ENCODE results near the gene ZDHHC14.
"Not testable (repeated sequence)": the region's sequence is repeated elsewhere in the genome, so short reads cannot be mapped to it uniquely, and the experiment has no call there.

Gene ZDHHC14

GRCh38 chr6:157405986-157406385, 25.0 kb downstream of the ZDHHC14 start:
- no peak for DNase-seq (ENCODE audit: low read depth, low spot score)

- DNase-seq (ENCODE audit: low read depth, low spot score) = no peak
Observed at GRCh38 chr6:157406661-157407060, 25.7 kb downstream of the ZDHHC14 start.

- DNase-seq (ENCODE audit: low read depth, low spot score) = no peak
Observed at GRCh38 chr6:157407646-157408045, 26.7 kb downstream of the ZDHHC14 start.

- DNase-seq (ENCODE audit: low read depth, low spot score) = not testable (repeated sequence)
Observed at GRCh38 chr6:157408427-157408826, 27.4 kb downstream of the ZDHHC14 start.

- DNase-seq (ENCODE audit: low read depth, low spot score) = no peak
Observed at GRCh38 chr6:157410045-157410444, 29.1 kb downstream of the ZDHHC14 start.

GRCh38 chr6:157411368-157411767, 30.4 kb downstream of the ZDHHC14 start:
- DNase-seq (ENCODE audit: low read depth, low spot score) = no peak

- DNase-seq (ENCODE audit: low read depth, low spot score) = no peak
Observed at GRCh38 chr6:157412791-157413190, 31.8 kb downstream of the ZDHHC14 start.

- no peak for DNase-seq (ENCODE audit: low read depth, low spot score)
Observed at GRCh38 chr6:157420497-157420896, 39.5 kb downstream of the ZDHHC14 start.

GRCh38 chr6:157424491-157425020, 43.6 kb downstream of the ZDHHC14 start:
- DNase-seq (ENCODE audit: low read depth, low spot score) = no peak

- no peak for DNase-seq (ENCODE audit: low read depth, low spot score)
Observed at GRCh38 chr6:157427969-157428368, 47.0 kb downstream of the ZDHHC14 start.

GRCh38 chr6:157428427-157429202, 47.6 kb downstream of the ZDHHC14 start:
- no peak for DNase-seq (ENCODE audit: low read depth, low spot score)

GRCh38 chr6:157429248-157429647, 48.3 kb downstream of the ZDHHC14 start:
- no peak for DNase-seq (ENCODE audit: low read depth, low spot score)

GRCh38 chr6:157430834-157431233, 49.8 kb downstream of the ZDHHC14 start:
- no peak for DNase-seq (ENCODE audit: low read depth, low spot score)

GRCh38 chr6:157432231-157432891, 51.4 kb downstream of the ZDHHC14 start:
- no peak for DNase-seq (ENCODE audit: low read depth, low spot score)

GRCh38 chr6:157432892-157433265, 51.9 kb downstream of the ZDHHC14 start:
- no peak for DNase-seq (ENCODE audit: low read depth, low spot score)

GRCh38 chr6:157433678-157434081, 52.7 kb downstream of the ZDHHC14 start:
- DNase-seq (ENCODE audit: low read depth, low spot score) = no peak

- DNase-seq (ENCODE audit: low read depth, low spot score) = no peak
Observed at GRCh38 chr6:157434349-157435033, 53.5 kb downstream of the ZDHHC14 start.

GRCh38 chr6:157436219-157436943, 55.4 kb downstream of the ZDHHC14 start:
- no peak for DNase-seq (ENCODE audit: low read depth, low spot score)

GRCh38 chr6:157436944-157437336, 56.0 kb downstream of the ZDHHC14 start:
- DNase-seq (ENCODE audit: low read depth, low spot score) = no peak

- DNase-seq (ENCODE audit: low read depth, low spot score) = no peak
Observed at GRCh38 chr6:157438611-157439111, 57.7 kb downstream of the ZDHHC14 start.

GRCh38 chr6:157440171-157440570, 59.2 kb downstream of the ZDHHC14 start:
- DNase-seq (ENCODE audit: low read depth, low spot score) = no peak

- no peak for DNase-seq (ENCODE audit: low read depth, low spot score)
Observed at GRCh38 chr6:157442291-157442690, 61.3 kb downstream of the ZDHHC14 start.

Measured in brain pericyte (primary cell).